HG02571 (cell line): ENCODE data around the gene UNC5CL.
"Not testable (repeated sequence)": the region's sequence is repeated elsewhere in the genome, so short reads cannot be mapped to it uniquely, and the experiment has no call there.

Experiments used
- ATAC-seq: cut with Tn5 transposase; IDR thresholded peaks from one replicate; pipeline ENCODE4 v1.9.1; 2021; ENCODE audit warnings: mild to moderate bottlenecking, moderate library complexity; ENCODE audit not compliant: unreplicated experiment

Gene UNC5CL

GRCh38 chr6:41011673-41012072, 27.3 kb downstream of the UNC5CL start:
- no peak for ATAC-seq

GRCh38 chr6:41009669-41010068, 29.4 kb downstream of the UNC5CL start:
- no peak for ATAC-seq

GRCh38 chr6:41008011-41008410, 31.0 kb downstream of the UNC5CL start:
- ATAC-seq, result no peak

GRCh38 chr6:41006980-41007379, 32.0 kb downstream of the UNC5CL start:
- ATAC-seq, result not testable (repeated sequence)

- ATAC-seq, result not testable (repeated sequence)
Observed at GRCh38 chr6:41006217-41006616, 32.8 kb downstream of the UNC5CL start.

DNA sequence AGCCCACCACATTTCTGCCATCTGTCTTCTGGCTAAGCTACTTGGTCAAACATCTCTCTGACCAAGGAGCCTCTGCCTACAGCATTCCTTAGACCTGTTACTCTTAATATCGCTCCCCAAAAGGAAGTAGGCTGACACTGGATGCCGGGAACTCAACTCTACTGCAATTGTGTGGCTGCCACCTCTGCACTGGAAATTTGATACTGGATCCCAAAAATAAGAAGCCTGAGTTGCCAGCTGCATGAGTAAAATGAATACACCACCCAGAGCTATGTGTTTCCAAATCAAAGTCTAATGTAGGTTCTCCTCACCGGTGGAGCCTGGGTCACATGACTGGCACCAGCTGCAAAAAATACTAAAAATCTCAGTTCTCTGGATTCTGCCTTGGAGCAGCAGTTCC, 36.9 kb downstream of the UNC5CL start:
- no peak for ATAC-seq

GRCh38 chr6:41000248-41000647, 38.8 kb downstream of the UNC5CL start:
- no peak for ATAC-seq

GRCh38 chr6:40999569-40999968, 39.5 kb downstream of the UNC5CL start:
- no peak for ATAC-seq

GRCh38 chr6:40998661-40999060, 40.4 kb downstream of the UNC5CL start:
- ATAC-seq, result no peak

DNA sequence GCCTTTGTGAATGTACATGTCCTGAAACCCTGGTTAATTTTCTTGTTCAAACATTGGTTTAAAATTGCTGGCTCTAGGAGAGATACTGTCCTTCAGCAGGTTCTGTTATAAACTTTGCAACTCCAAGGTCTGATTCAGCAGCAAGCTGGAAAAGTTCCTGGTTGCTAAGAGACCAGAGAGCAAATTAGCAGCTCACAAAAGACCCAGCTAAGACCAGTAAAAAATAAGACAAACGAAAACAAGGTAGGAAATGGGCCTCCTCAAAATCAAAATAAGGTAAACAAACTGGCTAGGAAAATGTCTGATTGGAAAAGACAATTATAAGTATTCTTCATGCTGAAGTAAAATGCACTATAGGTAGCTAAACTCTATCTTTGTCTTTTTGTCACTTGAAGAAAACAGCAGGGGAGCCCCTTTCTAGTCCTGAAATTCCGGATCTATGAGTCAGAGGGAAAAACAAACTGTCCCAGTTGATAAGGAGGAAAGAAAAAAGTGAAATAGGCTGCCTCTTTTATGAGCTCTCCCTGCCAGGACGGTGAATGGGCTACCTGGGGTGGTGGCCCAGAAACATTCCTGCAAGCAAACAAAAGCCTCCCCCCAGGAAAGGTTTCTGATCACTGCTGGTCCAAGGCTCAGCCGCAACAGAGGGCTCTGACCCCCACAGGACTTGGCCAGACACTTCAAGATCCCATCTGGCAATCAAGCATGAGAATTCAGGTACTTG, 41.6 kb downstream of the UNC5CL start:
- no peak for ATAC-seq

DNA sequence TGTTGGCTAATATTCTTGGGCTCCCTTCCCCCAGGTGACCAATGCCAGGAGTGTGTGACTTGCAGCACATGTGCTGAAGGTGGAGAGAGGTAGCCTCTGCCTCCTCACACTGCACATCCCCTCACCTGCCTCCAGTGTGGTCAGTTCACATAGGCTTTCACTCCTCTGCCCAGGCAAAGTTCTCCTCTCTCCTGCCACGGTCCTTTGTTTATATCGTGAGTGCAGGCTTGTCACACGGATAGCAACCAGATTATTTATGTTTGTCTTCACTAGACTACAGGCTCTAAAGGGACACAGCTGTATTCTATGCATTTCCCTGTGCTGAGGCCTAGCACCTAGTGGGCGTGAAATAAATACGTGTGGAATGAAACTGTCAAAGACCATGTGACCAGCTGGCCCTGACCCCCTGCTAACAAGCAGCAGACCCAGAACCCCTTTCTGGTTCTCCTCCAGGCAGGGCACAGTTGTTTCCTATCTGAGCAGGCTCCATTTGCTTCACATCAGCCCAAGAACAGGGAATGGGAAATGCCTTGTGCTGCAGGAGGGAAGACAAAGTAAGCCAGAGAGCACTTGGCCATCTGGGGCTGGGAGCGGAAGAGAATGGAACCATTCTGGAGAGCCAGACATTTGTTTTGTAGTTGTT, 42.3 kb downstream of the UNC5CL start:
- ATAC-seq, result no peak

- no peak for ATAC-seq
Observed at GRCh38 chr6:40992746-40993145, 46.3 kb downstream of the UNC5CL start.

DNA sequence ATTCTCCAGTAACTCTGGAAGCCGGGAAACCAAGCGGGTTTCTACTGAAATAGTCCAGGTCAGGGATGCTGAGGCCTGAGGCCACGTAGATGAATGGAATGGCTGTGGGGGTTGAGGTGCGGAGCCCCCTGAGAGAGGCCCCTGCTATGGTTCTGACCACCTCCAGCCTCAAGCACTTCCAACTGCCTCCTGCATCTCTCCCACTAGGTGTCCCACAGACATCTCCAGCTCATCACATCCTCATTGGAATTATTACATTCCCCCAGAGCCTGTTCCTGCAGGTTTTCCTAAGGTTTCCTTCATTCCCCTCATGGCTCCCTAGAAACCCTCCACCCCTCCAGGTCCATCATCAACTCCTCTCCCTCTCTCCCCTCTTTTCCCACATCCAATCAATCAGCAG, 48.7 kb downstream of the UNC5CL start:
- ATAC-seq, result no peak

DNA sequence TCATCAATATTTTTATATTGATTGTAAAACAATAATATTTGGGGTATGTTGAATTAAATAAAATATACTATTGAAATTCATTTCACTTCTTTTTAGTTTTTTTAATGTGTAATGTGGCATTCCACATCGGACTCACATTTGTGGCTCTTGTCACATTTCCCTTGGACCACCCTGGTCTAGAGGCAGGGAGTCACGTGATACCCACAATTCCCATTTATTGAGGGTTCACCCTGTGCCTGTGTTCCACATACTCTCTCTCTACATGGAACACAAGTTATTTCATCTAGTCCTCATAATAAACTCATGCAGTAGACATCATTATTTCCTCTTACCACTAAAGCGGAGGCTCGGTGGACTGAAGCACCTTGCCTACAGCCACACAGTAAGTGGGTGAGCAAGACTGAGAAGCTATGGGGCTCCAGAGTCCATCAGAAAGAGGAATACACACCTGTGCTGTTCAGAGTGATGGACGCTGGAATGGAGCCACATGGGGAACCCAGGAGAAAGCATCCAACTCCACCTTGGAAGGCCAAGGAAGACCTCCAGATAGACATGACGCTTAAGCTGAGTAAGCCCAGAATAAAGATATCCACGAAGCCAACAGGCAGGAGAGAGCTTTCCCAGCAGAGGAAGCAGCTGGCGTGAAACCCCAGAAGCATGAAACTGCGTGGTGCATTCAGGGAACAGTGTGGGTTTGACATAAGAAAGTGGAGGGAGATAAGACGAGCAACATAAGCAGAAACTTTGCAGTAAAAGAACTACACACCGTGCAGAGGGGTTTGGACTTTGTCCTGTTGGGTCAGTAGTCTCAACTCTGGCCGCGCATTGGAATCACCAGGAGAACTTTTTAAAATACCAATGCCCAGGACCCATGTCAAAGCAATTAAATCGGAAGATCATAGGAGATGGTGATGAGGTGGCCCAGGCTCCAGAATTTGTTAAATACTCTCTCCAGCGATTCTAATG, 49.5 kb downstream of the UNC5CL start:
- no peak for ATAC-seq

GRCh38 chr6:40988634-40989033, 50.4 kb downstream of the UNC5CL start:
- ATAC-seq, result no peak

- no peak for ATAC-seq
Observed at GRCh38 chr6:40986921-40987819, 51.9 kb downstream of the UNC5CL start.

GRCh38 chr6:40986364-40986763, 52.7 kb downstream of the UNC5CL start:
- ATAC-seq, result no peak

DNA sequence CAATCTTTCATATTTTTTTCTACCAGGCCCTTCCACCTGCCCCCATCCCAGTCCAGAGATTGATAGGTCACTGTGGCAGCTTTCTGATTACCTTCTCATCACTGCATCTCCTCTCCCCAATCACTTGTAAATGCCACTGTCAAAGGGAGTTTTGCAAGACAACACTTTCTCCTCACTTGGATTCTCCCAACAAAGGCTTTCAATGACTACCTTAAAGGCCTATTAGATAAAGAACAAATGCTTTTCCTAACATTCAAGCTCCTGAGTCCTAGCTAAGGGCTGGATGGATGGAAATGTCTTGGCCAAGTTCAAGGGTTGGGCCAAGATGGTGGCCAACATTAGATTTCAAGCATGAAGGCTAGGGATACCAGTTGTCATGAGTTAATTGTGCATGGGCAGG, 55.3 kb downstream of the UNC5CL start:
- ATAC-seq, result no peak

DNA sequence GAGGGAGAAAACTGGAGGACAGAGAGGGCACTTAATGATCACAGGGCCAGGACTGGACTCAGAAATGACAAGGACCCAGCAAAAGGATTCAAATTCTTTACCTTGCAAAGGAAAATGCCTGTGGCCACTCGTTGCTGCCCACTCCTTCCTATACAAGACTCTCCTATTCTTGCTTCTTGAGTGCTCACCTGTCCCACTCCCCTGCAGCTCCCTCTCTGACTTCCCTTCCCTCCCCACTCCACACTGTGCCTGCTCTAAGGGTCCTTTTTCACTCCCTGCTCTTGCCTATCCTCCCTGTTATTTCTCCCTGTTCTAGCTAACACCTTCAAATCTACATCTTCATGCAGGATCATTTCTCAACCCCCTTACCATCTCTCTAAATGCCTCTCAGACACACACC, 56.1 kb downstream of the UNC5CL start:
- no peak for ATAC-seq

- ATAC-seq, result no peak
Observed at GRCh38 chr6:40978687-40979289, 60.2 kb downstream of the UNC5CL start.
